ENCODE data around the gene ADARB1. TPM values are rescaled to one million over a fixed set of nuclear protein-coding genes. Genes with fewer than 3 reads are reported as not detected.
A peak's percentile ranks its signal among the peaks of the same experiment; 100 is the strongest.

The ADARB1 gene
- total RNA-seq, 1 experiment from 2014 or later, result 15.8 TPM

DNA sequence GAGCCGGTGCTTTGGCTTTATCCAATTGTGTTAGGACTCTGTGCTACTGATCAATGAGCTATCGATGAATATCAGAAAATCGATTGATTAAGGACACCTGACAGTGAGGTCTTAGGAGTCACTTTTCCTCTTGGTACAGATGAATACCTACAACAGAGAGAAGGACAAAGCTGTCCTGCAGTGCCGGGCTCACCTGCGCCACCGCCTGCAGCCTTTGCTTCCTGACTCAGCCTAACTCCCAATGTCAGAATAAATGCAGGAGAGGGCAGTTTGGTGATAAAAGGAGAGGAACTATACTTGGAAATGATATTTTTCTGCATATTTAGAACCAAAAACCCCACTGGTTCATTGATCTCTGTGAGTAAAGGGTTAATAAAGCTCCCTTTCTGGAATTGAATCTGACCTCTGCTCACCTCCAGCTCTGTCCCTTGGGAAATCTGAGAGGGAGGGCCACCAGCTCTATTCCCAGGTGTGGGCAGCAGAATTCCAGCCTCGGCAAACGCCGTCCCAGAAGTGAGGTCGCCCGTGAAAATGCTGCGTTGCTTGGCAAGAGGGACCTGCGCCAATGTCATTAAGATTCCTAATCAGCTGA lies 174.0 kb downstream of the ADARB1 start:
- Histone ChIP-seq H3K14ac (ENCODE audit: insufficient read depth, low read length) (no peak overlapping the region; the same call in 1 of the 2 replicates), H3T11ph (ENCODE audit: low read length) (no peak overlapping the region), H3K18ac (ENCODE audit: insufficient read length, low read depth, low read length) (no peak overlapping the region), H2BK120ac (ENCODE audit: low read depth, low read length, poor library complexity, severe bottlenecking) (no peak overlapping the region), H3K4me1 (ENCODE audit: insufficient read depth, low read length) (no peaks in the 10 kb centered on the region), H2AFZ (ENCODE audit: low read length) (no peak overlapping the region), H3K23ac (ENCODE audit: insufficient read length, low read depth, low read length) (no peak overlapping the region), H4K91ac (ENCODE audit: insufficient read length, low read depth, low read length) (no peak overlapping the region), H2BK5ac (ENCODE audit: insufficient read length, low read length) (no peak overlapping the region), H2BK15ac (ENCODE audit: low read depth, low read length) (no peak overlapping the region), H2AK5ac (ENCODE audit: insufficient read length, low read length) (no peak overlapping the region), H4K5ac (ENCODE audit: insufficient read length, low read depth, low read length) (no peak overlapping the region), H3K9me3 (ENCODE audit: control insufficient read depth, low read depth, low read length) (no peaks in the 10 kb centered on the region), H3K79me1 (ENCODE audit: insufficient read depth, low read depth, low read length, poor library complexity, severe bottlenecking) (no peaks in the 10 kb centered on the region), H3K56ac (ENCODE audit: insufficient read length, low read depth, low read length) (no peak overlapping the region), H4K8ac (replicated peaks; ENCODE audit: insufficient read length, low read depth, low read length) (no peak overlapping the region), H3K9ac (ENCODE audit: extremely low read depth, insufficient read length, low read length) (no peak overlapping the region), H3K4ac (ENCODE audit: low read depth, low read length) (no peak overlapping the region), H3K27ac (ENCODE audit: insufficient read length, low read depth, low read length) (no peak overlapping the region), H3K23me2 (ENCODE audit: insufficient read length, low read depth, low read length, poor library complexity, severe bottlenecking) (peaks cover 2% of the 10 kb centered on the region), H2BK20ac (ENCODE audit: low read depth, low read length, poor library complexity, severe bottlenecking) (no peak overlapping the region), H3K27me3 (ENCODE audit: insufficient read depth, low read length) (no peaks in the 10 kb centered on the region), H3K79me2 (ENCODE audit: insufficient read depth, low read length) (no peaks in the 10 kb centered on the region), H3K4me2 (ENCODE audit: insufficient read depth, insufficient read length, low read length) (peak overlapping the region; percentile 45), H4K20me1 (ENCODE audit: control insufficient read depth, insufficient read depth, insufficient read length) (no peaks in the 10 kb centered on the region), H2BK12ac (ENCODE audit: insufficient read length, low read depth, low read length) (no peak overlapping the region)
- Mint-ChIP-seq H3K36me3 (ENCODE audit: insufficient read depth in 1 of 3, low read depth in 3 of 3) (peaks cover 2 to 23% (median 10%) of the 10 kb centered on the region in 3 experiments; a peak in 6 of 7 replicates), H3K9me3 (peaks cover 15 to 23% of the 10 kb centered on the region in 2 experiments), H3K27me3 (ENCODE audit: low read depth) (peaks cover 22% of the 10 kb centered on the region), H3K4me1 (peaks cover 17 to 18% of the 10 kb centered on the region in 2 experiments), H3K4me3 (peak overlapping the region; percentile 33 to 71; a peak in 4 of 5 replicates), H3K27ac (peak overlapping the region in 1 of 3 experiments; percentile 38; a peak in 1 of 7 replicates)
- no CpG with 5 or more reads among the region's 13 CpGs for WGBS (ENCODE audit: extremely low coverage, insufficient read length, low lambda C conversion rate)
- TF ChIP-seq, protein P1, sequence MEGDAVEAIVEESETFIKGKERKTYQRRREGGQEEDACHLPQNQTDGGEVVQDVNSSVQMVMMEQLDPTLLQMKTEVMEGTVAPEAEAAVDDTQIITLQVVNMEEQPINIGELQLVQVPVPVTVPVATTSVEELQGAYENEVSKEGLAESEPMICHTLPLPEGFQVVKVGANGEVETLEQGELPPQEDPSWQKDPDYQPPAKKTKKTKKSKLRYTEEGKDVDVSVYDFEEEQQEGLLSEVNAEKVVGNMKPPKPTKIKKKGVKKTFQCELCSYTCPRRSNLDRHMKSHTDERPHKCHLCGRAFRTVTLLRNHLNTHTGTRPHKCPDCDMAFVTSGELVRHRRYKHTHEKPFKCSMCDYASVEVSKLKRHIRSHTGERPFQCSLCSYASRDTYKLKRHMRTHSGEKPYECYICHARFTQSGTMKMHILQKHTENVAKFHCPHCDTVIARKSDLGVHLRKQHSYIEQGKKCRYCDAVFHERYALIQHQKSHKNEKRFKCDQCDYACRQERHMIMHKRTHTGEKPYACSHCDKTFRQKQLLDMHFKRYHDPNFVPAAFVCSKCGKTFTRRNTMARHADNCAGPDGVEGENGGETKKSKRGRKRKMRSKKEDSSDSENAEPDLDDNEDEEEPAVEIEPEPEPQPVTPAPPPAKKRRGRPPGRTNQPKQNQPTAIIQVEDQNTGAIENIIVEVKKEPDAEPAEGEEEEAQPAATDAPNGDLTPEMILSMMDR (conservative IDR thresholded peaks at IDR 0.05), result no peak; the same call in 2 of the 3 replicates
- peak; percentile 30 for DNase-seq
